IMR-90 (cell line): ENCODE measurements around the gene HMOX1. TPM values are rescaled to one million over a fixed set of nuclear protein-coding genes. Genes with fewer than 3 reads are reported as not detected.

ENCODE experiments used
- ATAC-seq: fragments of 200-7000 bp; cut with Tn5 transposase; 2 replicates; pipeline ENCODE4 v1.9.1; 2020; ENCODE audit warnings: low read depth, mild to moderate bottlenecking, moderate library complexity
- BruUV-seq: library from RNA; stranded (reverse); fragments of 400-500 nt; replicated peaks from 2 replicates; lab custom pipeline; 2021; lab: Mats Ljungman, UMichigan
- CTCF ChIA-PET: fragments of 300-600 bp; formaldehyde crosslinking; extraction: SDS; loops from one replicate; lab custom pipeline; 2021; ENCODE audit warnings: antibody characterized with exemption; lab: Yijun Ruan, JAX
- POLR2A ChIA-PET: fragments of 300-600 bp; sonication (Branson Sonifier 250); formaldehyde crosslinking; loops from one replicate; lab custom pipeline; 2022; ENCODE audit warnings: antibody characterized with exemption; ENCODE audit not compliant: unreplicated experiment; lab: Charles Lee
- DNase-seq: peaks from one replicate; pipeline ENCODE4 v3.0.0; 2013
- H2AFZ ChIP-seq: replicated peaks from 2 replicates; pipeline ENCODE3; 2013; ENCODE audit warnings: low read length, mild to moderate bottlenecking; ENCODE audit not compliant: poor library complexity
- H2AK5ac ChIP-seq: 2 replicates; pipeline ENCODE4 v1.6.1; 2013; ENCODE audit warnings: low read depth, low read length, inconsistent platforms
- H2AK9ac ChIP-seq: replicated peaks from 2 replicates; pipeline ENCODE3; 2013; ENCODE audit warnings: mild to moderate bottlenecking, low read depth, low read length, moderate library complexity; ENCODE audit not compliant: poor library complexity
- H2BK120ac ChIP-seq: 2 replicates; pipeline ENCODE4 v1.6.1; 2013; ENCODE audit warnings: low read depth, low read length, inconsistent platforms
- H2BK15ac ChIP-seq: 3 replicates; pipeline ENCODE4 v1.6.1; 2013; ENCODE audit warnings: low read depth, low read length, inconsistent platforms
- H2BK20ac ChIP-seq: 2 replicates; pipeline ENCODE4 v1.6.1; 2013; ENCODE audit warnings: low read depth, mild to moderate bottlenecking, inconsistent platforms, low read length, moderate library complexity
- H2BK5ac ChIP-seq: 2 replicates; pipeline ENCODE4 v1.6.1; 2013; ENCODE audit warnings: mild to moderate bottlenecking, low read depth, low read length, inconsistent platforms; ENCODE audit not compliant: poor library complexity, severe bottlenecking
- H3K14ac ChIP-seq: replicated peaks from 2 replicates; pipeline ENCODE4 v1.6.1; 2013; ENCODE audit warnings: low read depth, low read length, inconsistent platforms
- H3K18ac ChIP-seq: 2 replicates; pipeline ENCODE4 v1.6.1; 2013; ENCODE audit warnings: low read depth, low read length, control low read depth
- H3K23ac ChIP-seq: 2 replicates; pipeline ENCODE4 v1.6.1; 2013; ENCODE audit warnings: low read depth, low read length, inconsistent platforms
- H3K27ac ChIP-seq: 2 replicates; pipeline ENCODE4 v1.5.1; 2013; ENCODE audit warnings: mild to moderate bottlenecking, control low read depth, low read length; ENCODE audit not compliant: insufficient read depth
- H3K27me3 ChIP-seq: 2 replicates; pipeline ENCODE4 v1.6.1; 2013; ENCODE audit warnings: low read length; ENCODE audit not compliant: control insufficient read depth, insufficient read depth
- H3K36me3 ChIP-seq: 2 replicates; pipeline ENCODE4 v1.6.1; 2013; ENCODE audit warnings: low read length, mixed read lengths; ENCODE audit not compliant: control insufficient read depth, insufficient read depth
- H3K4ac ChIP-seq: 2 replicates; pipeline ENCODE4 v1.6.1; 2013; ENCODE audit warnings: low read depth, low read length, inconsistent platforms
- H3K4me1 ChIP-seq: 2 replicates; pipeline ENCODE4 v1.6.1; 2013; ENCODE audit warnings: low read length, mixed read lengths; ENCODE audit not compliant: control insufficient read depth, insufficient read depth
- H3K4me2 ChIP-seq: 2 replicates; pipeline ENCODE4 v1.6.1; 2013; ENCODE audit warnings: low read depth, mild to moderate bottlenecking, control low read depth, low read length, moderate library complexity
- H3K4me3 ChIP-seq: 2 replicates; pipeline ENCODE4 v1.5.1; 2013; ENCODE audit warnings: low read depth, mild to moderate bottlenecking, control low read depth, low read length, moderate library complexity; ENCODE audit not compliant: insufficient read depth
- H3K56ac ChIP-seq: 2 replicates; pipeline ENCODE4 v1.6.1; 2013; ENCODE audit warnings: low read length, inconsistent platforms; ENCODE audit not compliant: insufficient read depth; ENCODE audit errors: extremely low read depth
- H3K79me1 ChIP-seq, 2 experiments: 2 replicates each; pipeline ENCODE4 v1.6.1; 2013; ENCODE audit warnings: low read length in 2 of 2, inconsistent platforms in 1 of 2, low read depth in 1 of 2
- H3K9ac ChIP-seq: 2 replicates; pipeline ENCODE4 v1.6.1; 2013; ENCODE audit warnings: low read depth, low read length, control low read depth
- H3K9me1 ChIP-seq: 2 replicates; pipeline ENCODE4 v1.6.1; 2013; ENCODE audit warnings: low read length, inconsistent platforms; ENCODE audit not compliant: insufficient read depth
- H3K9me3 ChIP-seq: 2 replicates; pipeline ENCODE4 v1.6.1; 2013; ENCODE audit warnings: low read length; ENCODE audit not compliant: control insufficient read depth, insufficient read depth
- H4K20me1 ChIP-seq: 2 replicates; pipeline ENCODE4 v1.6.1; 2013; ENCODE audit warnings: low read length, inconsistent platforms; ENCODE audit not compliant: insufficient read depth
- H4K5ac ChIP-seq: 2 replicates; pipeline ENCODE4 v1.6.1; 2013; ENCODE audit warnings: mild to moderate bottlenecking, low read depth, low read length, control low read depth
- H4K8ac ChIP-seq, 2 experiments: 2 replicates each; pipeline ENCODE4 v1.6.1; 2013; ENCODE audit warnings: low read depth in 2 of 2, low read length in 2 of 2, control low read depth in 1 of 2, inconsistent platforms in 1 of 2
- H4K91ac ChIP-seq: 2 replicates; pipeline ENCODE4 v1.6.1; 2013; ENCODE audit warnings: low read depth, low read length, inconsistent platforms; ENCODE audit not compliant: insufficient read depth
- BHLHE40 ChIP-seq: fragments of 150-350 bp; IDR thresholded peaks from 2 replicates; pipeline ENCODE4 v1.6.1; 2016; ENCODE audit warnings: mild to moderate bottlenecking, low read depth, low read length
- CEBPB ChIP-seq: IDR thresholded peaks from 2 replicates; pipeline ENCODE4 v1.6.1; 2012; ENCODE audit warnings: low read depth, low read length, improper control_type of control experiment
- CTCF ChIP-seq: conservative IDR thresholded peaks from 2 replicates; pipeline ENCODE4 v1.5.1; 2012; ENCODE audit warnings: mild to moderate bottlenecking, low read depth, low read length, improper control_type of control experiment
- FOS ChIP-seq: fragments of 150-350 bp; IDR thresholded peaks from 2 replicates; pipeline ENCODE4 v1.6.1; 2016; ENCODE audit warnings: low read depth, low read length
- MAFK ChIP-seq: IDR thresholded peaks from 2 replicates; pipeline ENCODE4 v1.6.1; 2012; ENCODE audit warnings: low read depth, low read length, improper control_type of control experiment
- NFE2L2 ChIP-seq: fragments of 150-350 bp; IDR thresholded peaks from 2 replicates; pipeline ENCODE4 v1.6.1; 2016; ENCODE audit warnings: low read depth, mild to moderate bottlenecking, low read length
- POLR2A ChIP-seq: IDR thresholded peaks from 2 replicates; pipeline ENCODE4 v1.6.1; 2012; ENCODE audit warnings: mild to moderate bottlenecking, low read depth, low read length
- RFX5 ChIP-seq: IDR thresholded peaks from 2 replicates; pipeline ENCODE4 v1.8.0; 2012; ENCODE audit warnings: low read depth, mild to moderate bottlenecking, low read length, moderate library complexity
- USF2 ChIP-seq: fragments of 150-350 bp; IDR thresholded peaks from 2 replicates; pipeline ENCODE4 v1.6.1; 2017; ENCODE audit warnings: mild to moderate bottlenecking, antibody characterized with exemption, low read length, low read depth
- WGBS, 2 experiments: methylation state at CpG; one replicate each; pipeline versions ENCODE4 v1.1.5 to v1.1.7; 2013; ENCODE audit warnings: missing lambda C conversion rate in 2 of 2; ENCODE audit not compliant: insufficient read length in 1 of 2; ENCODE audit errors: extremely low coverage in 2 of 2; 5-methylcytosine and 5-hydroxymethylcytosine counted together
- dilution Hi-C: fragments of 300-500 bp; cut with HindIII; formaldehyde crosslinking; loops from one replicate; pipeline ENCODE4 v1.14.3; 2018; ENCODE audit warnings: low sequenced_read_pairs; ENCODE audit not compliant: unreplicated experiment
- in situ Hi-C: fragments of 300-500 bp; cut with MboI; formaldehyde crosslinking; loops from 3 replicates; pipeline ENCODE4 v1.14.3; 2019; ENCODE audit warnings: low sequenced_read_pairs, inconsistent platforms, mixed read lengths
- intact Hi-C: fragments of 100-400 bp; cut with micrococcal nuclease; formaldehyde crosslinking; loops from 2 replicates; pipeline ENCODE4 v1.10.0; 2022
- polyA plus RNA-seq, 3 experiments: library from polyadenylated mRNA; depleted of rRNA; stranded (reverse); fragments of >200 nt; gene quantifications; 2 replicates each; pipeline ENCODE4 v1.2.3, GENCODE V29; 2012; ENCODE audit warnings: low replicate concordance in 1 of 3
- total RNA-seq: library from RNA; depleted of rRNA; stranded (reverse); fragments of >200 nt; gene quantifications from 2 replicates; pipeline ENCODE4 v1.2.3, GENCODE V29; 2012

Gene HMOX1
- total and polyA plus RNA-seq, 2 of the 4 experiments (the other 2 are of a cell fraction): 23.1 to 50.5 TPM

- peaks cover 37% of the 10 kb centered on the region for H3K36me3 ChIP-seq
- ChIA-PET CTCF (no interaction called here), POLR2A (no interaction called here)
- in situ Hi-C loops: no loop called here
- no peaks in the 10 kb centered on the region for H4K20me1 ChIP-seq
- intact Hi-C loops: no loop called here
- H3K9me1 ChIP-seq: no peaks in the 10 kb centered on the region
- H3K4ac ChIP-seq: no peak overlapping the region
- dilution Hi-C loops: no loop called here
- H2BK15ac ChIP-seq: no peak overlapping the region
- H3K14ac ChIP-seq: no peak overlapping the region
- no peak overlapping the region for H4K5ac ChIP-seq
- H3K56ac ChIP-seq: no peak overlapping the region
- ATAC-seq: no peak
- H2BK5ac ChIP-seq: no peak overlapping the region
- H4K91ac ChIP-seq: no peak overlapping the region
- no peak overlapping the region for H2BK120ac ChIP-seq
- no TSS peak for BruUV-seq
- no peak overlapping the region for H2AK9ac ChIP-seq
- WGBS, 2 experiments: 43% methylated on average over 2 of the region's 4 CpGs; no CpG with 5 or more reads in 1 of the 2 experiments
- no peak overlapping the region for H3K4me3 ChIP-seq
- H3K79me1 ChIP-seq: peaks cover 0 to 10% of the 10 kb centered on the region in 2 experiments; a peak in 1 of 4 replicates
- no peaks in the 10 kb centered on the region for H3K4me1 ChIP-seq
- TF ChIP-seq BHLHE40: no peak
- no peak for TF ChIP-seq FOS
- no peak for TF ChIP-seq POLR2A
- TF ChIP-seq NFE2L2: no peak
- no peak for TF ChIP-seq CTCF
- TF ChIP-seq RFX5: no peak
- no peak for TF ChIP-seq USF2
- TF ChIP-seq CEBPB: no peak
- TF ChIP-seq MAFK: no peak
- H3K27ac ChIP-seq: no peak overlapping the region
- no peak for DNase-seq
- no peak overlapping the region for H2AFZ ChIP-seq
- H3K9ac ChIP-seq: no peak overlapping the region
- no peaks in the 10 kb centered on the region for H3K27me3 ChIP-seq
- no peak overlapping the region for H2AK5ac ChIP-seq
- no peak overlapping the region for H3K23ac ChIP-seq
- H2BK20ac ChIP-seq: no peak overlapping the region
- no peak overlapping the region for H3K4me2 ChIP-seq
- H4K8ac ChIP-seq: no peak overlapping the region
- no peak overlapping the region for H3K18ac ChIP-seq
- H3K9me3 ChIP-seq: no peaks in the 10 kb centered on the region
These were observed 13.1 kb downstream of the HMOX1 start for GRCh38 chr22:35394011-35394312.
